Prostate gland (tissue), 2 donors: ENCODE data around the gene HIVEP2.

Experiments
- POLR2A ChIP-seq: fragments of 450-650 bp; IDR thresholded peaks from one replicate; pipeline ENCODE4 v1.6.1; 2016; ENCODE audit warnings: antibody characterized with exemption, mild to moderate bottlenecking
- TF ChIP-seq, protein P1 (sequence below), 4 experiments: fragments of 200-600 bp in 2 of 4; fragments of 450-650 bp in 2 of 4; sonication (generic) in 2 of 4; IDR thresholded peaks; 1 replicate in 3 of 4; 2 replicates in 1 of 4; pipeline ENCODE4 v1.5.1; 2016 to 2019; ENCODE audit warnings: antibody characterized with exemption in 4 of 4, mild to moderate bottlenecking in 2 of 4, moderate library complexity in 2 of 4

- TF ChIP-seq, protein P1, sequence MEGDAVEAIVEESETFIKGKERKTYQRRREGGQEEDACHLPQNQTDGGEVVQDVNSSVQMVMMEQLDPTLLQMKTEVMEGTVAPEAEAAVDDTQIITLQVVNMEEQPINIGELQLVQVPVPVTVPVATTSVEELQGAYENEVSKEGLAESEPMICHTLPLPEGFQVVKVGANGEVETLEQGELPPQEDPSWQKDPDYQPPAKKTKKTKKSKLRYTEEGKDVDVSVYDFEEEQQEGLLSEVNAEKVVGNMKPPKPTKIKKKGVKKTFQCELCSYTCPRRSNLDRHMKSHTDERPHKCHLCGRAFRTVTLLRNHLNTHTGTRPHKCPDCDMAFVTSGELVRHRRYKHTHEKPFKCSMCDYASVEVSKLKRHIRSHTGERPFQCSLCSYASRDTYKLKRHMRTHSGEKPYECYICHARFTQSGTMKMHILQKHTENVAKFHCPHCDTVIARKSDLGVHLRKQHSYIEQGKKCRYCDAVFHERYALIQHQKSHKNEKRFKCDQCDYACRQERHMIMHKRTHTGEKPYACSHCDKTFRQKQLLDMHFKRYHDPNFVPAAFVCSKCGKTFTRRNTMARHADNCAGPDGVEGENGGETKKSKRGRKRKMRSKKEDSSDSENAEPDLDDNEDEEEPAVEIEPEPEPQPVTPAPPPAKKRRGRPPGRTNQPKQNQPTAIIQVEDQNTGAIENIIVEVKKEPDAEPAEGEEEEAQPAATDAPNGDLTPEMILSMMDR (IDR thresholded peaks at IDR 0.05), result no peak
- no peak for TF ChIP-seq POLR2A
Measured at GRCh38 chr6:142870787-142871415, 74.1 kb downstream of the HIVEP2 start.
